HG03060 (cell line): ENCODE results near the gene CELSR1.

Source experiments
- ATAC-seq: cut with Tn5 transposase; IDR thresholded peaks from one replicate; pipeline ENCODE4 v1.9.1; 2021; ENCODE audit warnings: low read depth, moderate number of reproducible peaks; ENCODE audit not compliant: unreplicated experiment

Gene CELSR1

GRCh38 chr22:46537225-46537945 lies at the start of gene CELSR1:
Gene CELSR1 (minus strand): TSS chr22:46537620. CDS start chr22:46537170, 450 bp downstream.
- ATAC-seq = no peak

- no peak for ATAC-seq
Observed at GRCh38 chr22:46587061-46587460, 49.6 kb upstream of the CELSR1 start.

- ATAC-seq = no peak
Observed at GRCh38 chr22:46586531-46587011, 49.2 kb upstream of the CELSR1 start.

- no peak for ATAC-seq
Observed at GRCh38 chr22:46586123-46586519, 48.7 kb upstream of the CELSR1 start.

- no peak for ATAC-seq
Observed at GRCh38 chr22:46585340-46586122, 48.1 kb upstream of the CELSR1 start.

GRCh38 chr22:46584081-46584921 lies 46.9 kb upstream of the CELSR1 start:
- no peak for ATAC-seq

- no peak for ATAC-seq
Observed at GRCh38 chr22:46583571-46583970, 46.2 kb upstream of the CELSR1 start.

GRCh38 chr22:46582281-46582933 lies 45.0 kb upstream of the CELSR1 start:
- no peak for ATAC-seq

GRCh38 chr22:46581538-46582244 lies 44.3 kb upstream of the CELSR1 start:
- ATAC-seq = no peak

- ATAC-seq = no peak
Observed at GRCh38 chr22:46580940-46581537, 43.6 kb upstream of the CELSR1 start.

- ATAC-seq = no peak
Observed at GRCh38 chr22:46579751-46580449, 42.5 kb upstream of the CELSR1 start.

- no peak for ATAC-seq
Observed at GRCh38 chr22:46578824-46579561, 41.6 kb upstream of the CELSR1 start.

GRCh38 chr22:46578251-46578823 lies 40.9 kb upstream of the CELSR1 start:
- no peak for ATAC-seq

GRCh38 chr22:46577368-46578249 lies 40.2 kb upstream of the CELSR1 start:
- no peak for ATAC-seq

GRCh38 chr22:46576556-46577367 lies 39.3 kb upstream of the CELSR1 start:
- no peak for ATAC-seq
